Measurements from ENCODE around the gene MGMT. TPM values are rescaled to one million over a fixed set of nuclear protein-coding genes. Genes with fewer than 3 reads are reported as not detected.

Gene MGMT
- polyA plus RNA-seq, 1 experiment: 10.9 TPM

GRCh38 chr10:129777687-129778086 lies 310.6 kb downstream of the MGMT start:
- POLR2A ChIA-PET: no interaction called here
- CTCF ChIA-PET: no interaction called here

DNA sequence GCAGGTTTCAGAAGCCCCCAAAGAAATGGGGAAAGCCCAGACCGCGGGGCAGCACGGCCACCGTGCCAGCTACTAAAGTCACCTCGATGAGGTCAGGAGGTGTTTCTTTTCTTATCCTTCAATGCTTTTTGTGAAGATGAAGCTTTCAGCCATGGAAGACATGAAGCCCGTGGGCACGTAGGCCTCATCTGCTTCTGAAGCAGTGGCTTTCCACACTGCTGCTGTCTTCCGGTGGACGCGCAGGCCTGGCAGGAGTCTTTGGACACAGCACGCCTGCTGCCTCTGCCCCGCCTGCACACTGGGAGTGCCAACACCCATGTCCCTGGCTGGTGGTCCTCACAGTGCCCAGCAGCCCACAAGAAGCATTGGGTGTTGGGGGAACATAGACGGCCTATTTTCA lies 311.5 kb downstream of the MGMT start:
- no peak overlapping the region for H3K27ac ChIP-seq (ENCODE audit: low read depth, low read length)
- DNase-seq (ENCODE audit: low read depth, low spot score): no peak
- ChIA-PET POLR2A (no interaction called here), CTCF (no interaction called here)
- TF ChIP-seq, protein P1, sequence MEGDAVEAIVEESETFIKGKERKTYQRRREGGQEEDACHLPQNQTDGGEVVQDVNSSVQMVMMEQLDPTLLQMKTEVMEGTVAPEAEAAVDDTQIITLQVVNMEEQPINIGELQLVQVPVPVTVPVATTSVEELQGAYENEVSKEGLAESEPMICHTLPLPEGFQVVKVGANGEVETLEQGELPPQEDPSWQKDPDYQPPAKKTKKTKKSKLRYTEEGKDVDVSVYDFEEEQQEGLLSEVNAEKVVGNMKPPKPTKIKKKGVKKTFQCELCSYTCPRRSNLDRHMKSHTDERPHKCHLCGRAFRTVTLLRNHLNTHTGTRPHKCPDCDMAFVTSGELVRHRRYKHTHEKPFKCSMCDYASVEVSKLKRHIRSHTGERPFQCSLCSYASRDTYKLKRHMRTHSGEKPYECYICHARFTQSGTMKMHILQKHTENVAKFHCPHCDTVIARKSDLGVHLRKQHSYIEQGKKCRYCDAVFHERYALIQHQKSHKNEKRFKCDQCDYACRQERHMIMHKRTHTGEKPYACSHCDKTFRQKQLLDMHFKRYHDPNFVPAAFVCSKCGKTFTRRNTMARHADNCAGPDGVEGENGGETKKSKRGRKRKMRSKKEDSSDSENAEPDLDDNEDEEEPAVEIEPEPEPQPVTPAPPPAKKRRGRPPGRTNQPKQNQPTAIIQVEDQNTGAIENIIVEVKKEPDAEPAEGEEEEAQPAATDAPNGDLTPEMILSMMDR (IDR thresholded peaks at IDR 0.05; ENCODE audit: low read depth, low read length): no peak
- H3K9me3 ChIP-seq (ENCODE audit: control insufficient read depth, insufficient read depth, low read length): peaks cover 85% of the 10 kb centered on the region
- no peaks in the 10 kb centered on the region for H3K27me3 ChIP-seq (ENCODE audit: control insufficient read depth, insufficient read depth, low read length)
- no peak overlapping the region for H3K4me3 ChIP-seq (ENCODE audit: low read depth, low read length)

More at GRCh38 chr10:129777687-129778086, 310.6 kb downstream of the MGMT start:
- H3K9me3 ChIP-seq (ENCODE audit: control insufficient read depth, insufficient read depth, low read length): peaks cover 92% of the 10 kb centered on the region
- H3K27ac ChIP-seq (ENCODE audit: low read depth, low read length): no peak overlapping the region
- no peaks in the 10 kb centered on the region for H3K27me3 ChIP-seq (ENCODE audit: control insufficient read depth, insufficient read depth, low read length)
- TF ChIP-seq, protein P1 (IDR thresholded peaks at IDR 0.05; ENCODE audit: low read depth, low read length): no peak
- no peak overlapping the region for H3K4me3 ChIP-seq (ENCODE audit: low read depth, low read length)
- DNase-seq (ENCODE audit: low read depth, low spot score): no peak

DNA sequence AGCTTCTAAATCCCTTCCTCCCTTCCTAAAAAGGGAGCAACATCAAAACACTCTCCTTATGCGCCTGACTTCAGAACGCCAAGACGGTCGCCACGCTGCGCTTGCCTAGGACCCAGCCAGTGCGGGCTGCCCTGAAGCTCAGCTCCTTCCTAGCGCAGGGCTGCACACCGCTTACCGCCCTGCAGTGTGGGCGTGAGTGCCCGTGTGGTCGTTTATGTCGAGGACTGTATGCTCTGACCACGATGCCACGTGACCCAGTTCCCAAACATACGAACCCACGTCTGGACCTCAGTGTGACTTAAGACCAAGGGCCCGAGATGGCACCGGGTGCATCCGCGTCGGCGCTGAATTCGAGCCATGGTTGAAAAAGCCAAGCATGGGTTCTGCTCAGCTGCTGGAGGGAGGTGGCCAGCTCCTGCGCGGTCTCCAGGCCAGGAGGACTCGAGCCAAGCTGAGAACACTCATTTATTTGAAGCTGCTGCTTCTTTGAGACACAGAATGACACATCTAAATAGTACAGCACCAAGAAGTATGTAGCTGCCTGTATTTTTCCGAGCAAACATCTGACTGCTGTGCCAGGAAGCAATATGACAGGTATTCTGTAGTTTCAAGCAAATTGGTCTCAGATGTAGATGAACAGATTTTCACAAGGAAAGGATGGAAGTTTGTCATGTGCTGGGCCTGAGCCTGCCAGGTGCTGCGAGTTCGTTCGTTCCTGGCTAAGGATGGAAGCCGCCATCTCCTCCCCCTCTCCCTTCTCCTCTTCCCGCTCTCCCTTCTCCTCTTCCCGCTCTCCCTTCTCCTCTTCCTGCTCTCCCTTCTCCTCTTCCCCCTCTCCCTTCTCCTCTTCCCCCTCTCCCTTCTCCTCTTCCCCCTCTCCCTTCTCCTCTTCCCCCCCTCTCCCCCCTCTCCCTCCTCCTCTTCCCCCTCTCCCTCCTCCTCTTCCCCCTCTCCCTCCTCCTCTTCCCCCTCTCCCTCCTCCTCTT lies 312.4 kb downstream of the MGMT start:
- H3K27me3 ChIP-seq (ENCODE audit: control insufficient read depth, insufficient read depth, low read length): no peaks in the 10 kb centered on the region
- CTCF ChIA-PET: no interaction called here
- no peak overlapping the region for H3K27ac ChIP-seq (ENCODE audit: low read depth, low read length)
- TF ChIP-seq, protein P1 (IDR thresholded peaks at IDR 0.05; ENCODE audit: low read depth, low read length): no peak
- no peak overlapping the region for H3K4me3 ChIP-seq (ENCODE audit: low read depth, low read length)
- POLR2A ChIA-PET: no interaction called here
- DNase-seq (ENCODE audit: low read depth, low spot score): no peak
- peaks cover 80% of the 10 kb centered on the region for H3K9me3 ChIP-seq (ENCODE audit: control insufficient read depth, insufficient read depth, low read length)

GRCh38 chr10:129780198-129780597 lies 313.2 kb downstream of the MGMT start:
- POLR2A ChIA-PET: no interaction called here

More at GRCh38 chr10:129780198-129780597, 313.2 kb downstream of the MGMT start:
- no peak for DNase-seq (ENCODE audit: low read depth, low spot score)
- TF ChIP-seq, protein P1 (IDR thresholded peaks at IDR 0.05; ENCODE audit: low read depth, low read length): no peak
- Histone ChIP-seq H3K4me3 (ENCODE audit: low read depth, low read length) (no peak overlapping the region), H3K27me3 (ENCODE audit: control insufficient read depth, insufficient read depth, low read length) (no peaks in the 10 kb centered on the region), H3K27ac (ENCODE audit: low read depth, low read length) (no peak overlapping the region), H3K9me3 (ENCODE audit: control insufficient read depth, insufficient read depth, low read length) (peaks cover 80% of the 10 kb centered on the region)
- CTCF ChIA-PET: no interaction called here
